ENCODE results near the gene LGI2. TPM values are rescaled to one million over a fixed set of nuclear protein-coding genes. Genes with fewer than 3 reads are reported as not detected.

LGI2 gene, protein sequence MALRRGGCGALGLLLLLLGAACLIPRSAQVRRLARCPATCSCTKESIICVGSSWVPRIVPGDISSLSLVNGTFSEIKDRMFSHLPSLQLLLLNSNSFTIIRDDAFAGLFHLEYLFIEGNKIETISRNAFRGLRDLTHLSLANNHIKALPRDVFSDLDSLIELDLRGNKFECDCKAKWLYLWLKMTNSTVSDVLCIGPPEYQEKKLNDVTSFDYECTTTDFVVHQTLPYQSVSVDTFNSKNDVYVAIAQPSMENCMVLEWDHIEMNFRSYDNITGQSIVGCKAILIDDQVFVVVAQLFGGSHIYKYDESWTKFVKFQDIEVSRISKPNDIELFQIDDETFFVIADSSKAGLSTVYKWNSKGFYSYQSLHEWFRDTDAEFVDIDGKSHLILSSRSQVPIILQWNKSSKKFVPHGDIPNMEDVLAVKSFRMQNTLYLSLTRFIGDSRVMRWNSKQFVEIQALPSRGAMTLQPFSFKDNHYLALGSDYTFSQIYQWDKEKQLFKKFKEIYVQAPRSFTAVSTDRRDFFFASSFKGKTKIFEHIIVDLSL
- 0.84 TPM for total RNA-seq
- long read RNA-seq, full-length matches to known transcripts = 1 of 1 reads
- long read RNA-seq, partial matches to known transcripts = 0 of 1 reads
- long read RNA-seq, other reads (novel, unspliced or antisense) = 0 of 1 reads

DNA sequence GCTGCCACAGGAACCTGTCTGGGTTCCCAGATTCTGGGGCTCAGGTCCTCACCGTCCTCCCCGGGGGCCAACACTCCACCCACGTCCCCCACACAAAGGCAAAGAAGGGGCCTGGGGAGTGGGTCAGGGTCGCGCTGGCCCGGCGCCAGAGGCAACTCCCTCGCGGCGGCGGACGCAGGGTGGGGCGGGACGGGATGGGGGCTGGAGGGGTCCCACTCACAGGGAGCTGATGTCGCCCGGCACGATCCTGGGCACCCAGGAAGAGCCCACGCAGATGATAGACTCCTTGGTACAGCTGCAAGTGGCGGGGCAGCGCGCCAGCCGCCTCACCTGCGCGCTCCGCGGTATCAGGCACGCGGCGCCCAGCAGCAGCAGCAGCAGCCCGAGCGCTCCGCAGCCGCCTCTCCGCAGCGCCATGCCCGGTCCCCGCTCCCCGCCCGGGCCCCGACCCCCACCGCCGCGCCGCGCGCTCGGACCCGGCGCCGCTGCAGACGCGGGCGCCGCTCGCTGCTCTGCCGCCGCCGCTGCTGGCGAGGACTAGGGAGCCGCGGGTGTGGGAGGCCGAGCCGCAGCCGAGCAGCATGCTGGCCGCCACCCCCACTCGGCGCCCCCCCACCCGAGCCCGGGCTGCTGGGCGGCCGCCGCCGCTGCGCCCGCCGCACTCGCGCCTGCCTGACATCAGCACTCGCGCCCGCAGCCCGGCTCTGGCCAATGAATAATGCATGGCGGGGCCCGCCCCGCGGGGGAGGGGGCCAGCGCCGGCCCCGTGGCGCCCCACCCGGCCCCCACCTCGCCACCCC lies at the start of gene LGI2:
TSS of gene LGI2 (minus strand) at position 670 of the 800 bp plus-strand sequence. CDS start at position 417, 253 bp downstream.
- ATAC-seq = peak; percentile 62
- Histone ChIP-seq H3K4me1 (peaks cover 10% of the 10 kb centered on the region), H3K27me3 (peaks cover 23% of the 10 kb centered on the region), H3K4me3 (peak within 1 kb of the TSS; percentile 43), H3K27ac (no peak within 1 kb of the TSS), H3K36me3 (no peaks in the 10 kb centered on the region), H3K9me3 (no peaks in the 10 kb centered on the region)
- peak; percentile 70 for DNase-seq
- TF ChIP-seq, protein P1, sequence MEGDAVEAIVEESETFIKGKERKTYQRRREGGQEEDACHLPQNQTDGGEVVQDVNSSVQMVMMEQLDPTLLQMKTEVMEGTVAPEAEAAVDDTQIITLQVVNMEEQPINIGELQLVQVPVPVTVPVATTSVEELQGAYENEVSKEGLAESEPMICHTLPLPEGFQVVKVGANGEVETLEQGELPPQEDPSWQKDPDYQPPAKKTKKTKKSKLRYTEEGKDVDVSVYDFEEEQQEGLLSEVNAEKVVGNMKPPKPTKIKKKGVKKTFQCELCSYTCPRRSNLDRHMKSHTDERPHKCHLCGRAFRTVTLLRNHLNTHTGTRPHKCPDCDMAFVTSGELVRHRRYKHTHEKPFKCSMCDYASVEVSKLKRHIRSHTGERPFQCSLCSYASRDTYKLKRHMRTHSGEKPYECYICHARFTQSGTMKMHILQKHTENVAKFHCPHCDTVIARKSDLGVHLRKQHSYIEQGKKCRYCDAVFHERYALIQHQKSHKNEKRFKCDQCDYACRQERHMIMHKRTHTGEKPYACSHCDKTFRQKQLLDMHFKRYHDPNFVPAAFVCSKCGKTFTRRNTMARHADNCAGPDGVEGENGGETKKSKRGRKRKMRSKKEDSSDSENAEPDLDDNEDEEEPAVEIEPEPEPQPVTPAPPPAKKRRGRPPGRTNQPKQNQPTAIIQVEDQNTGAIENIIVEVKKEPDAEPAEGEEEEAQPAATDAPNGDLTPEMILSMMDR (IDR thresholded peaks at IDR 0.05) = no peak
- intact Hi-C loops (cut with DNase I) = no loop called here

- H3K27me3 ChIP-seq = no peaks in the 10 kb centered on the region
- ATAC-seq (no peak), DNase-seq (no peak)
- TF ChIP-seq, protein P1 (IDR thresholded peaks at IDR 0.05) = no peak
- no peaks in the 10 kb centered on the region for H3K4me1 ChIP-seq
- no peaks in the 10 kb centered on the region for H3K36me3 ChIP-seq
- intact Hi-C loops (cut with DNase I) = no loop called here
- H3K9me3 ChIP-seq = no peaks in the 10 kb centered on the region
- H3K4me3 ChIP-seq = no peak overlapping the region
- no peak overlapping the region for H3K27ac ChIP-seq
Observed at GRCh38 chr4:25078523-25078922, 47.8 kb upstream of the LGI2 start.

DNA sequence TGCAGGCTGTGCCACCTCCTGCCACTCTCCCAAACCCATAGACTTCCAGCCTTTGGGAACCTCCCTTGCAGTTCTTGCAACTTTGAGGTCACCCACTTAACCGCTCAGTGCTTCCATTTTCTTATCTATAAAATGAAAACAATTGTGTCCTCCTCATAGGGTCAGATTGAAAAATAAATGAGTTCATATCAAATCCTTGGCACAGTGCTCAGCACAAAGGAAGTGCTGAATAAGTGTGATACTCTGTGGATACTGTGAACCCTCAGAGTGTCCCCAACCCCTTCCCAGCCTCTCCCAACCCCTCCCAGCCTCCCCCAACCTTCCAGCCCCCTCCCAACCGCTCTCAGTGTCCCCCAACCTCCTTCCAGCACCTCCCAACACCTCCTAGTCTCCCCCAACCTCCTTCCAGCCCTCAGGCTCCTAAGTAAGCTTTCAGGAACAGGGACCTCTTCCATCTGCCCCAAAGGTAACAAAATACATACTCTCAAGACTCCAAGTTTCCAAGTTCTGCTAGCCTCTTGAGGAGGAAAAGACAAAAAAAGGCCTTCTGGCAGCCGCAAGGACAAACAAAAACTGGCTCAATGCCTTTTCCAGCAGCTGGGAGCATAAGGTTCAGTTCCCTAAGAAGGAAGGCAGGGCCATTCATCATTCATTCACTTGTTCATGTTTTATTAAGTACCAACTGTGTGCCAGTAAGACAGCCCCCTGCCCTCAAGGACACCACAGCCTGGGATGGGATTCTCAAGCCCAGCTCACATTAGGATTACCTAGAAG lies 46.1 kb upstream of the LGI2 start:
- H3K27me3 ChIP-seq = no peaks in the 10 kb centered on the region
- DNase-seq = no peak
- no peak overlapping the region for H3K4me3 ChIP-seq
- ATAC-seq = no peak
- TF ChIP-seq, protein P1 (IDR thresholded peaks at IDR 0.05) = no peak
- no peaks in the 10 kb centered on the region for H3K4me1 ChIP-seq
- no peaks in the 10 kb centered on the region for H3K36me3 ChIP-seq
- no peaks in the 10 kb centered on the region for H3K9me3 ChIP-seq
- intact Hi-C loops (cut with DNase I) = no loop called here
- H3K27ac ChIP-seq = no peak overlapping the region

GRCh38 chr4:25075851-25076250 lies 45.1 kb upstream of the LGI2 start:
- DNase-seq (no peak), ATAC-seq (no peak)
- H3K27me3 ChIP-seq = no peaks in the 10 kb centered on the region
- intact Hi-C loops (cut with DNase I) = no loop called here
- H3K4me1 ChIP-seq = no peaks in the 10 kb centered on the region
- H3K4me3 ChIP-seq = no peak overlapping the region
- TF ChIP-seq, protein P1 (IDR thresholded peaks at IDR 0.05) = no peak
- no peaks in the 10 kb centered on the region for H3K36me3 ChIP-seq
- no peaks in the 10 kb centered on the region for H3K9me3 ChIP-seq
- no peak overlapping the region for H3K27ac ChIP-seq

- Histone ChIP-seq H3K27me3 (no peaks in the 10 kb centered on the region), H3K9me3 (no peaks in the 10 kb centered on the region), H3K27ac (no peak overlapping the region), H3K4me1 (no peaks in the 10 kb centered on the region), H3K4me3 (no peak overlapping the region), H3K36me3 (no peaks in the 10 kb centered on the region)
- intact Hi-C loops (cut with DNase I) = no loop called here
- TF ChIP-seq, protein P1 (IDR thresholded peaks at IDR 0.05) = no peak
- DNase-seq (no peak), ATAC-seq (no peak)
Observed at GRCh38 chr4:25075129-25075528, 44.4 kb upstream of the LGI2 start.
